GM21619 (cell line): ENCODE results near the gene RSAD2.

Experiments
- ATAC-seq: cut with Tn5 transposase; IDR thresholded peaks from one replicate; pipeline ENCODE4 v1.9.1; 2021; ENCODE audit not compliant: unreplicated experiment

The RSAD2 gene

GRCh38 chr2:6863792-6864191 is 13.8 kb upstream of the RSAD2 start:
- no peak for ATAC-seq

GRCh38 chr2:6864231-6864754 is 13.3 kb upstream of the RSAD2 start:
- ATAC-seq: no peak

GRCh38 chr2:6864923-6865345 is 12.6 kb upstream of the RSAD2 start:
- peak; percentile 18 for ATAC-seq

- peak; percentile 77 for ATAC-seq
These were observed 12.0 kb upstream of the RSAD2 start, which contains the start of gene CMPK2 for GRCh38 chr2:6865346-6866274. TSS of gene CMPK2 (minus strand) at chr2:6865907. CDS start at chr2:6865696, 211 bp downstream.

- ATAC-seq: peak; percentile 42
These were observed 11.3 kb upstream of the RSAD2 start for GRCh38 chr2:6866275-6866671.

- no peak for ATAC-seq
These were observed 10.6 kb upstream of the RSAD2 start for GRCh38 chr2:6866982-6867381.

- peak; percentile 73 for ATAC-seq
These were observed 5.2 kb upstream of the RSAD2 start for GRCh38 chr2:6872394-6872793.

- ATAC-seq: no peak
These were observed 3.5 kb upstream of the RSAD2 start for GRCh38 chr2:6874032-6874431.

GRCh38 chr2:6876309-6876708 is 1.3 kb upstream of the RSAD2 start:
- no peak for ATAC-seq

GRCh38 chr2:6878549-6878948 is 972 bp downstream of the RSAD2 start:
- no peak for ATAC-seq

GRCh38 chr2:6879011-6879410 is 1.4 kb downstream of the RSAD2 start:
- no peak for ATAC-seq

- no peak for ATAC-seq
These were observed 2.7 kb downstream of the RSAD2 start for GRCh38 chr2:6880200-6880733.

- no peak for ATAC-seq
These were observed 3.5 kb downstream of the RSAD2 start for GRCh38 chr2:6881046-6881445.

- no peak for ATAC-seq
These were observed 3.9 kb downstream of the RSAD2 start for GRCh38 chr2:6881516-6881915.

- ATAC-seq: no peak
These were observed 6.0 kb downstream of the RSAD2 start for GRCh38 chr2:6883448-6884122.

- ATAC-seq: no peak
These were observed 8.0 kb downstream of the RSAD2 start for GRCh38 chr2:6885551-6885950.

GRCh38 chr2:6885968-6886367 is 8.4 kb downstream of the RSAD2 start:
- ATAC-seq: no peak

GRCh38 chr2:6887751-6888192 is 10.2 kb downstream of the RSAD2 start:
- ATAC-seq: no peak

GRCh38 chr2:6888724-6889123 is 11.1 kb downstream of the RSAD2 start:
- ATAC-seq: no peak

- no peak for ATAC-seq
These were observed 16.4 kb downstream of the RSAD2 start for GRCh38 chr2:6893876-6894482.
